ENCODE measurements around the gene MAPK6. TPM values are rescaled to one million over a fixed set of nuclear protein-coding genes. Genes with fewer than 3 reads are reported as not detected.

The MAPK6 gene
- total and polyA plus RNA-seq, 2 donors (not counting 1 experiment from before 2014, with no cell fraction given) = 3.2 to 17.9 TPM

DNA sequence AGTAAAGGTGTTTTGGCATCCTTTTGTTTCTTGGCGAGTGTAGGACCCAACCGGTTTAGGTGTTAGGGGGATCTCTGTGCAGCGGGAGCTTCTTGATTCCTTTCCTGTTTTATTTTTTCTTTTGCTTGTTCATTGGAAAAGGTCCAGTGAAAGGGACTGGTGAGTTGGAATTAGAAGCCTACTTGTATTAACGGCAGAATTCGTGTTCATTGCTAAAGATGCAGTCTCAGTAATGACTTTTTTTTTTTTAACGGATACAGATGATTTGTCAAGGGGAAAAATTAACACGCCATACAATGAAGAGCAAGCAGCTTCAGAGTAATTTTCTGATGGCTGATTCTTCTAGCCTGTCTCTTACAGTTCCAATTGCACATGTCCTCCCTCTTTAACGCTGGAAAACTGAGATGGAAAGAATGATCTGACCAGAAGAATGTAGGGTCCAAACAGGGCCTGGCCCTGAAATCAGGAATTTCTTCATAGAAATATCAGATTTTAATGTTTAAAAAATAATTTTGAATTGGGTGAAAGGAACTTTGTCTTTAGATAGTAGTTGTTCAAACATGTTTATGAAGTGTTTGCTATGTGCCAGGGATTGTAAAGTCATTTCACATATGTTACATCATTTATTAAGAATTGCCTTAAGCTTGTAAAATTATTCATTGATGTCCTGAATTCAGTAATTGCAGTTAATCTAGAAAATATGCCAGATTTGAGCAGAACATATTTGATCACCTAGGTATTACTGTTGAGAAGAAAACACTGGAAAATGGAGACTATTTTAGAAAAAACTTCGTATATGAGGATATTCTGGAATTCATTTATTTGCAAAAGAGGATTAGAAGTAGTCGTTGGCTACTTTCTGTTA is 1.4 kb downstream of the MAPK6 start:
- peaks cover 30% of the 10 kb centered on the region for H3K4me1 Mint-ChIP-seq
- ATAC-seq (ENCODE audit: low read depth) (no peak), DNase-seq (no peak)
- Histone ChIP-seq H3K27ac (ENCODE audit: low read length in 2 of 2) (peak overlapping the region; percentile 65 to 81), H3K36me3 (replicated peaks in 1 of 2; ENCODE audit: control extremely low read depth in 1 of 2, control insufficient read depth in 1 of 2, extremely low read depth in 1 of 2, insufficient read depth in 2 of 2, low read length in 1 of 2) (no peaks in the 10 kb centered on the region), H3K9ac (ENCODE audit: low read length) (peak overlapping the region; percentile 77), H3K27me3 (replicated peaks in 1 of 4; ENCODE audit: control extremely low read depth in 1 of 4, control insufficient read depth in 3 of 4, insufficient read depth in 4 of 4, low read length in 3 of 4) (no peaks in the 10 kb centered on the region), H4K20me1 (ENCODE audit: control insufficient read depth, insufficient read depth, low read length, poor library complexity, severe bottlenecking) (peaks cover 32% of the 10 kb centered on the region), H3K9me3 (ENCODE audit: control extremely low read depth in 1 of 3, control insufficient read depth in 2 of 3, insufficient read depth in 1 of 3, low read length in 2 of 3) (no peaks in the 10 kb centered on the region), H3K4me2 (replicated peaks; ENCODE audit: low read depth, low read length, poor library complexity, severe bottlenecking) (peak overlapping the region; percentile 84), H3K79me2 (ENCODE audit: control insufficient read depth, insufficient read depth, low read length) (peaks cover 58% of the 10 kb centered on the region), H2AFZ (ENCODE audit: insufficient read depth, low read depth, low read length, poor library complexity, severe bottlenecking) (peak overlapping the region; percentile 64), H3K4me3 (ENCODE audit: control extremely low read depth in 1 of 5, extremely low read depth in 1 of 5, insufficient read depth in 1 of 5, low read depth in 2 of 5, low read length in 4 of 5) (peak overlapping the region; percentile 68 to 83 (median 81)), H3K4me1 (ENCODE audit: control insufficient read depth in 2 of 2, insufficient read depth in 2 of 2, low read length in 2 of 2) (peaks cover 24 to 27% of the 10 kb centered on the region in 2 donors)
- no peaks in the 10 kb centered on the region for H3K27me3 Mint-ChIP-seq
- WGBS (ENCODE audit: insufficient coverage) = 0% methylated on average over 5 of the region's 10 CpGs
- TF ChIP-seq EZH2 (IDR thresholded peaks at IDR 0.05; ENCODE audit: borderline replicate concordance, insufficient read depth, low read depth, low read length, poor library complexity, severe bottlenecking) = no peak
- TF ChIP-seq, protein P1, sequence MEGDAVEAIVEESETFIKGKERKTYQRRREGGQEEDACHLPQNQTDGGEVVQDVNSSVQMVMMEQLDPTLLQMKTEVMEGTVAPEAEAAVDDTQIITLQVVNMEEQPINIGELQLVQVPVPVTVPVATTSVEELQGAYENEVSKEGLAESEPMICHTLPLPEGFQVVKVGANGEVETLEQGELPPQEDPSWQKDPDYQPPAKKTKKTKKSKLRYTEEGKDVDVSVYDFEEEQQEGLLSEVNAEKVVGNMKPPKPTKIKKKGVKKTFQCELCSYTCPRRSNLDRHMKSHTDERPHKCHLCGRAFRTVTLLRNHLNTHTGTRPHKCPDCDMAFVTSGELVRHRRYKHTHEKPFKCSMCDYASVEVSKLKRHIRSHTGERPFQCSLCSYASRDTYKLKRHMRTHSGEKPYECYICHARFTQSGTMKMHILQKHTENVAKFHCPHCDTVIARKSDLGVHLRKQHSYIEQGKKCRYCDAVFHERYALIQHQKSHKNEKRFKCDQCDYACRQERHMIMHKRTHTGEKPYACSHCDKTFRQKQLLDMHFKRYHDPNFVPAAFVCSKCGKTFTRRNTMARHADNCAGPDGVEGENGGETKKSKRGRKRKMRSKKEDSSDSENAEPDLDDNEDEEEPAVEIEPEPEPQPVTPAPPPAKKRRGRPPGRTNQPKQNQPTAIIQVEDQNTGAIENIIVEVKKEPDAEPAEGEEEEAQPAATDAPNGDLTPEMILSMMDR (IDR thresholded peaks at IDR 0.05) = no peak
- H3K27ac Mint-ChIP-seq = peak overlapping the region; percentile 96
- intact Hi-C loops (cut with micrococcal nuclease) = loop anchor here (2.0 kb wide), 1 partner anchor 206 kb away; no protein-coding TSS in a partner anchor
- ChIA-PET POLR2A (interaction anchor here (0.6 to 1.2 kb wide), 4 partner anchors 46 to 1141 kb away, joined by 3 to 4 read pairs (median 4); partner anchors contain the start of gene LEO1), CTCF (interaction anchor here (0.7 to 2.7 kb wide), 6 partner anchors 9 to 1073 kb away, joined by 3 to 6 read pairs (median 3); no protein-coding TSS in a partner anchor)
- H3K9me3 Mint-ChIP-seq (ENCODE audit: insufficient read depth) = no peaks in the 10 kb centered on the region
- peak overlapping the region; percentile 86 for H3K4me3 Mint-ChIP-seq
